SK-N-SH treated with all-trans-retinoic acid at 6 μM for 48 hours (cell line): Measurements from ENCODE around the gene MRPL21.

Source experiments
- ARNTL ChIP-seq: fragments of 450-650 bp; formaldehyde crosslinking; IDR thresholded peaks from 2 replicates; pipeline ENCODE4 v1.5.0; 2020; ENCODE audit warnings: low read depth, mild to moderate bottlenecking, moderate library complexity, borderline replicate concordance
- BACH2 ChIP-seq: fragments of 250-450 bp; sonication (Bioruptor Pico); IDR thresholded peaks from 2 replicates; pipeline ENCODE4 v1.9.0; 2021; ENCODE audit warnings: mild to moderate bottlenecking, borderline replicate concordance
- ESRRG ChIP-seq: fragments of 250-450 bp; sonication (Bioruptor Pico); IDR thresholded peaks from 2 replicates; pipeline ENCODE4 v1.6.1; 2021; ENCODE audit warnings: mild to moderate bottlenecking
- ISL1 ChIP-seq: fragments of 250-450 bp; sonication (Bioruptor Pico); IDR thresholded peaks from 2 replicates; pipeline ENCODE4 v2.1.2; 2022; ENCODE audit warnings: mild to moderate bottlenecking, moderate library complexity
- PATZ1 ChIP-seq: fragments of 250-450 bp; sonication (Bioruptor Pico); IDR thresholded peaks from 2 replicates; pipeline ENCODE4 v1.8.0; 2020; ENCODE audit warnings: mild to moderate bottlenecking, moderate library complexity, borderline replicate concordance
- PPARA ChIP-seq: fragments of 250-450 bp; sonication (Bioruptor Pico); IDR thresholded peaks from 2 replicates; pipeline ENCODE4 v1.5.0; 2020; ENCODE audit warnings: mild to moderate bottlenecking, borderline replicate concordance
- RARB ChIP-seq: fragments of 250-450 bp; sonication (Bioruptor Pico); IDR thresholded peaks from 2 replicates; pipeline ENCODE4 v1.8.0; 2021; ENCODE audit warnings: mild to moderate bottlenecking, moderate library complexity
- ZFP3 ChIP-seq: fragments of 250-450 bp; sonication (Bioruptor Pico); IDR thresholded peaks from 2 replicates; pipeline ENCODE4 v1.5.0; 2020; ENCODE audit warnings: mild to moderate bottlenecking, moderate library complexity
- ZFP30 ChIP-seq: fragments of 450-650 bp; formaldehyde crosslinking; IDR thresholded peaks from 2 replicates; pipeline ENCODE4 v1.5.0; 2022; ENCODE audit warnings: mild to moderate bottlenecking, moderate library complexity
- ZNF70 ChIP-seq: fragments of 450-650 bp; formaldehyde crosslinking; IDR thresholded peaks from 2 replicates; pipeline ENCODE4 v1.5.0; 2020; ENCODE audit warnings: mild to moderate bottlenecking, moderate library complexity
- TF ChIP-seq, protein P1 (sequence below): fragments of 250-450 bp; sonication (Bioruptor Pico); IDR thresholded peaks from 2 replicates; pipeline ENCODE4 v1.8.0; 2021; ENCODE audit warnings: low read depth, mild to moderate bottlenecking, moderate library complexity, borderline replicate concordance

GRCh38 chr11:68845351-68846002 lies 58.2 kb downstream of the MRPL21 start:
- TF ChIP-seq ESRRG (no peak), RARB (CRISPR knock-in tag) (no peak), ZNF70 (no peak), PATZ1 (CRISPR knock-in tag) (no peak), ARNTL (CRISPR knock-in tag) (no peak), ISL1 (CRISPR knock-in tag) (no peak), PPARA (no peak), ZFP30 (CRISPR knock-in tag) (no peak), BACH2 (CRISPR knock-in tag) (no peak), ZFP3 (no peak)
- TF ChIP-seq, protein P1, sequence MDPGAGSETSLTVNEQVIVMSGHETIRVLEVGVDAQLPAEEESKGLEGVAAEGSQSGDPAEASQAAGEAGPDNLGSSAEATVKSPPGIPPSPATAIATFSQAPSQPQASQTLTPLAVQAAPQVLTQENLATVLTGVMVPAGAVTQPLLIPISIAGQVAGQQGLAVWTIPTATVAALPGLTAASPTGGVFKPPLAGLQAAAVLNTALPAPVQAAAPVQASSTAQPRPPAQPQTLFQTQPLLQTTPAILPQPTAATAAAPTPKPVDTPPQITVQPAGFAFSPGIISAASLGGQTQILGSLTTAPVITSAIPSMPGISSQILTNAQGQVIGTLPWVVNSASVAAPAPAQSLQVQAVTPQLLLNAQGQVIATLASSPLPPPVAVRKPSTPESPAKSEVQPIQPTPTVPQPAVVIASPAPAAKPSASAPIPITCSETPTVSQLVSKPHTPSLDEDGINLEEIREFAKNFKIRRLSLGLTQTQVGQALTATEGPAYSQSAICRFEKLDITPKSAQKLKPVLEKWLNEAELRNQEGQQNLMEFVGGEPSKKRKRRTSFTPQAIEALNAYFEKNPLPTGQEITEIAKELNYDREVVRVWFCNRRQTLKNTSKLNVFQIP (CRISPR knock-in tag) = no peak
